K562 (cell line): Measurements from ENCODE around the gene SART1. TPM values are rescaled to one million over a fixed set of nuclear protein-coding genes. Genes with fewer than 3 reads are reported as not detected.

Experiments
- GTF2E2 ChIP-seq: fragments of 200-800 bp; sonication (Bioruptor generic); IDR thresholded peaks from 2 replicates; pipeline ENCODE4 v1.6.1; 2016; ENCODE audit warnings: missing genetic modification characterization, missing compliant biosample characterization
- HNRNPH1 ChIP-seq: fragments of 200-400 bp; formaldehyde crosslinking; optimal IDR thresholded peaks from 2 replicates; pipeline ENCODE3; 2017; ENCODE audit warnings: low read depth, mild to moderate bottlenecking, low read length, moderate library complexity
- KAT7 ChIP-seq: sonication (generic); formaldehyde crosslinking; IDR thresholded peaks from 2 replicates; pipeline ENCODE4 v1.8.0; 2022; ENCODE audit warnings: missing genetic modification reagents, mild to moderate bottlenecking, borderline replicate concordance
- NFIC ChIP-seq: fragments of 450-650 bp; IDR thresholded peaks from 2 replicates; pipeline ENCODE4 v1.6.1; 2017; ENCODE audit warnings: mild to moderate bottlenecking, inconsistent platforms
- OTX1 ChIP-seq: fragments of 450-650 bp; formaldehyde crosslinking; IDR thresholded peaks from 2 replicates; pipeline ENCODE4 v1.4.0; 2022; ENCODE audit warnings: mild to moderate bottlenecking
- POLR2AphosphoS5 ChIP-seq: IDR thresholded peaks from 2 replicates; pipeline ENCODE4 v1.6.1; 2011; ENCODE audit warnings: mild to moderate bottlenecking, low read depth, low read length, moderate library complexity; ENCODE audit not compliant: control insufficient read depth, insufficient read depth
- POLR2G ChIP-seq: fragments of 200-400 bp; formaldehyde crosslinking; IDR thresholded peaks from 2 replicates; pipeline ENCODE4 v1.6.1; 2017; ENCODE audit warnings: low read depth, mild to moderate bottlenecking, antibody characterized with exemption, low read length, moderate library complexity
- PTTG1 ChIP-seq: fragments of 450-650 bp; IDR thresholded peaks from 2 replicates; pipeline ENCODE4 v1.6.1; 2016; ENCODE audit warnings: low read depth, mild to moderate bottlenecking, missing genetic modification characterization, missing compliant biosample characterization
- RNF2 ChIP-seq: sonication (generic); IDR thresholded peaks from 2 replicates; pipeline ENCODE4 v1.6.1; 2016
- TEAD2 ChIP-seq: fragments of 450-650 bp; IDR thresholded peaks from 2 replicates; pipeline ENCODE4 v1.6.1; 2016; ENCODE audit warnings: missing genetic modification characterization, control low read depth, missing compliant biosample characterization
- TRIM28 ChIP-seq: fragments of 450-650 bp; IDR thresholded peaks from 2 replicates; pipeline ENCODE4 v1.6.1; 2017
- WHSC1 ChIP-seq: IDR thresholded peaks from one replicate; pipeline ENCODE4 v1.6.1; 2012; ENCODE audit warnings: low read length, control low read depth, inconsistent platforms
- ZFP1 ChIP-seq: fragments of 450-650 bp; formaldehyde crosslinking; IDR thresholded peaks from 2 replicates; pipeline ENCODE4 v1.4.0; 2020; ENCODE audit warnings: mild to moderate bottlenecking, mixed read lengths
- ZNF551 ChIP-seq: fragments of 250-450 bp; sonication (Bioruptor Pico); IDR thresholded peaks from 2 replicates; pipeline ENCODE4 v1.5.0; 2021; ENCODE audit warnings: mild to moderate bottlenecking, moderate library complexity
- ZNF707 ChIP-seq: fragments of 250-450 bp; sonication (Bioruptor Pico); conservative IDR thresholded peaks from 2 replicates; pipeline ENCODE4 v1.8.0; 2022; ENCODE audit warnings: inconsistent platforms, mild to moderate bottlenecking, moderate library complexity
- polyA plus RNA-seq, 8 experiments: library from polyadenylated mRNA; depleted of rRNA in 4 of 8; stranded (reverse) in 5 of 8; unstranded in 3 of 8; fragments of >200 nt; fragmentation: Nextera tagmentation in 2 of 8; fragmentation: Illumina TruSeq in 1 of 8; extraction: Ambion mirVana in 2 of 8; extraction: Trizol in 1 of 8; gene quantifications; 2 replicates each; pipeline versions ENCODE4 v1.2.1 to v1.2.3, GENCODE V29; 2011 to 2014; ENCODE audit warnings: inconsistent platforms in 1 of 8, missing spikeins in 1 of 8
- total RNA-seq, 7 experiments: library from RNA; depleted of rRNA in 6 of 7; stranded (reverse); fragments of >200 nt in 6 of 7; fragmentation: Illumina TruSeq in 2 of 7; extraction: Trizol in 2 of 7; gene quantifications; 2 replicates each; pipeline versions ENCODE4 v1.2.1 to v1.2.3, GENCODE V29; 2011 to 2021; ENCODE audit warnings: low replicate concordance in 1 of 7
- TF ChIP-seq, protein P1 (sequence below), 2 experiments: fragments of 450-650 bp; formaldehyde crosslinking in 1 of 2; IDR thresholded peaks; 2 replicates each; pipeline versions ENCODE4 v1.4.0 to v1.6.1; 2014 to 2020; ENCODE audit warnings: mild to moderate bottlenecking in 2 of 2, borderline replicate concordance in 1 of 2, low read depth in 1 of 2
- TF ChIP-seq, protein P2 (sequence below): fragments of 450-650 bp; IDR thresholded peaks from 2 replicates; pipeline ENCODE4 v1.6.1; 2017; ENCODE audit warnings: antibody characterized with exemption, mild to moderate bottlenecking

SART1 gene
- total and polyA plus RNA-seq, 9 of the 15 experiments (the other 6 are each of a cell fraction or from before 2014, with no cell fraction given): 4.8 to 84.1 (median 31.7) TPM

DNA sequence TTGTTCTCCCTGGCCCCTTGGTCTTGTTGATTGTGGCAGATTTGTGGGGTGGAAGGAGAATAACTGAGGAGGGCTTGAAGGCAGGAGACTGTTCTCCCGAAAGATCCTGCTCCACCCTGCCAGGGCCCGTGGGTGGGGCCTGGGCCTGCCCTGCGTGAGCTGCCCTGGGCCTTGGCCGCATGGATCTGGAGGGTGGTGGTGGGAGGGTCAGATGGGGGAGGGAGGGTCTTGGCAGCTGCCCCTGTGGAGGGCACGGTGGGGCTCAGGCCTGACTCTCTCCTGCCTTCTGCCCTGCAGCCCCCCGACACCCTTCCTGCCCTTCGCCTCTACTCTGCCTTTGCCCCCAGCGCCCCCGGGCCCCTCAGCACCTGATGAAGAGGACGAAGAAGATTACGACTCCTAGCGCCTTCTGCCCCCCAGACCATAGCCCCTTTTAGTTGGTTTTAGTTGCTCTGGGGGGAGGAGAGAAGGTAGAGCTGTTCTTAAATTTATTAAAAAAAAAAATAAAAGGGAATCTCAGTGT is 40.4 kb upstream of the SART1 start (continued):
- TF ChIP-seq, protein P1, sequence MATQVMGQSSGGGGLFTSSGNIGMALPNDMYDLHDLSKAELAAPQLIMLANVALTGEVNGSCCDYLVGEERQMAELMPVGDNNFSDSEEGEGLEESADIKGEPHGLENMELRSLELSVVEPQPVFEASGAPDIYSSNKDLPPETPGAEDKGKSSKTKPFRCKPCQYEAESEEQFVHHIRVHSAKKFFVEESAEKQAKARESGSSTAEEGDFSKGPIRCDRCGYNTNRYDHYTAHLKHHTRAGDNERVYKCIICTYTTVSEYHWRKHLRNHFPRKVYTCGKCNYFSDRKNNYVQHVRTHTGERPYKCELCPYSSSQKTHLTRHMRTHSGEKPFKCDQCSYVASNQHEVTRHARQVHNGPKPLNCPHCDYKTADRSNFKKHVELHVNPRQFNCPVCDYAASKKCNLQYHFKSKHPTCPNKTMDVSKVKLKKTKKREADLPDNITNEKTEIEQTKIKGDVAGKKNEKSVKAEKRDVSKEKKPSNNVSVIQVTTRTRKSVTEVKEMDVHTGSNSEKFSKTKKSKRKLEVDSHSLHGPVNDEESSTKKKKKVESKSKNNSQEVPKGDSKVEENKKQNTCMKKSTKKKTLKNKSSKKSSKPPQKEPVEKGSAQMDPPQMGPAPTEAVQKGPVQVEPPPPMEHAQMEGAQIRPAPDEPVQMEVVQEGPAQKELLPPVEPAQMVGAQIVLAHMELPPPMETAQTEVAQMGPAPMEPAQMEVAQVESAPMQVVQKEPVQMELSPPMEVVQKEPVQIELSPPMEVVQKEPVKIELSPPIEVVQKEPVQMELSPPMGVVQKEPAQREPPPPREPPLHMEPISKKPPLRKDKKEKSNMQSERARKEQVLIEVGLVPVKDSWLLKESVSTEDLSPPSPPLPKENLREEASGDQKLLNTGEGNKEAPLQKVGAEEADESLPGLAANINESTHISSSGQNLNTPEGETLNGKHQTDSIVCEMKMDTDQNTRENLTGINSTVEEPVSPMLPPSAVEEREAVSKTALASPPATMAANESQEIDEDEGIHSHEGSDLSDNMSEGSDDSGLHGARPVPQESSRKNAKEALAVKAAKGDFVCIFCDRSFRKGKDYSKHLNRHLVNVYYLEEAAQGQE (IDR thresholded peaks at IDR 0.05; ENCODE audit: borderline replicate concordance): no peak
- TF ChIP-seq, protein P1 (CRISPR knock-in tag; IDR thresholded peaks at IDR 0.05; ENCODE audit: low read depth): no peak
- TF ChIP-seq ZNF707 (no peak), ZFP1 (CRISPR knock-in tag) (no peak), WHSC1 (no peak), TRIM28 (no peak), TEAD2 (tag) (no peak), GTF2E2 (no peak), POLR2AphosphoS5 (no peak), PTTG1 (no peak), KAT7 (CRISPR knock-in tag) (no peak), POLR2G (no peak), RNF2 (no peak), NFIC (no peak), OTX1 (CRISPR knock-in tag) (no peak), HNRNPH1 (no peak), ZNF551 (CRISPR knock-in tag) (no peak)
- TF ChIP-seq, protein P2, sequence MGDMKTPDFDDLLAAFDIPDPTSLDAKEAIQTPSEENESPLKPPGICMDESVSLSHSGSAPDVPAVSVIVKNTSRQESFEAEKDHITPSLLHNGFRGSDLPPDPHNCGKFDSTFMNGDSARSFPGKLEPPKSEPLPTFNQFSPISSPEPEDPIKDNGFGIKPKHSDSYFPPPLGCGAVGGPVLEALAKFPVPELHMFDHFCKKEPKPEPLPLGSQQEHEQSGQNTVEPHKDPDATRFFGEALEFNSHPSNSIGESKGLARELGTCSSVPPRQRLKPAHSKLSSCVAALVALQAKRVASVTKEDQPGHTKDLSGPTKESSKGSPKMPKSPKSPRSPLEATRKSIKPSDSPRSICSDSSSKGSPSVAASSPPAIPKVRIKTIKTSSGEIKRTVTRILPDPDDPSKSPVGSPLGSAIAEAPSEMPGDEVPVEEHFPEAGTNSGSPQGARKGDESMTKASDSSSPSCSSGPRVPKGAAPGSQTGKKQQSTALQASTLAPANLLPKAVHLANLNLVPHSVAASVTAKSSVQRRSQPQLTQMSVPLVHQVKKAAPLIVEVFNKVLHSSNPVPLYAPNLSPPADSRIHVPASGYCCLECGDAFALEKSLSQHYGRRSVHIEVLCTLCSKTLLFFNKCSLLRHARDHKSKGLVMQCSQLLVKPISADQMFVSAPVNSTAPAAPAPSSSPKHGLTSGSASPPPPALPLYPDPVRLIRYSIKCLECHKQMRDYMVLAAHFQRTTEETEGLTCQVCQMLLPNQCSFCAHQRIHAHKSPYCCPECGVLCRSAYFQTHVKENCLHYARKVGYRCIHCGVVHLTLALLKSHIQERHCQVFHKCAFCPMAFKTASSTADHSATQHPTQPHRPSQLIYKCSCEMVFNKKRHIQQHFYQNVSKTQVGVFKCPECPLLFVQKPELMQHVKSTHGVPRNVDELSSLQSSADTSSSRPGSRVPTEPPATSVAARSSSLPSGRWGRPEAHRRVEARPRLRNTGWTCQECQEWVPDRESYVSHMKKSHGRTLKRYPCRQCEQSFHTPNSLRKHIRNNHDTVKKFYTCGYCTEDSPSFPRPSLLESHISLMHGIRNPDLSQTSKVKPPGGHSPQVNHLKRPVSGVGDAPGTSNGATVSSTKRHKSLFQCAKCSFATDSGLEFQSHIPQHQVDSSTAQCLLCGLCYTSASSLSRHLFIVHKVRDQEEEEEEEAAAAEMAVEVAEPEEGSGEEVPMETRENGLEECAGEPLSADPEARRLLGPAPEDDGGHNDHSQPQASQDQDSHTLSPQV: no peak
